Measurements from ENCODE around the gene ACSL1. TPM values are rescaled to one million over a fixed set of nuclear protein-coding genes. Genes with fewer than 3 reads are reported as not detected.

The ACSL1 gene
- total RNA-seq, 1 donor from 2014 or later = 287 TPM

- Histone ChIP-seq H3K4me1 (peaks cover 6% of the 10 kb centered on the region), H3K36me3 (no peaks in the 10 kb centered on the region), H3K9me3 (no peaks in the 10 kb centered on the region), H3K27me3 (no peaks in the 10 kb centered on the region), H3K27ac (no peak overlapping the region), H3K4me3 (no peak overlapping the region)
- DNase-seq (no peak), ATAC-seq (no peak)
- TF ChIP-seq, protein P1, sequence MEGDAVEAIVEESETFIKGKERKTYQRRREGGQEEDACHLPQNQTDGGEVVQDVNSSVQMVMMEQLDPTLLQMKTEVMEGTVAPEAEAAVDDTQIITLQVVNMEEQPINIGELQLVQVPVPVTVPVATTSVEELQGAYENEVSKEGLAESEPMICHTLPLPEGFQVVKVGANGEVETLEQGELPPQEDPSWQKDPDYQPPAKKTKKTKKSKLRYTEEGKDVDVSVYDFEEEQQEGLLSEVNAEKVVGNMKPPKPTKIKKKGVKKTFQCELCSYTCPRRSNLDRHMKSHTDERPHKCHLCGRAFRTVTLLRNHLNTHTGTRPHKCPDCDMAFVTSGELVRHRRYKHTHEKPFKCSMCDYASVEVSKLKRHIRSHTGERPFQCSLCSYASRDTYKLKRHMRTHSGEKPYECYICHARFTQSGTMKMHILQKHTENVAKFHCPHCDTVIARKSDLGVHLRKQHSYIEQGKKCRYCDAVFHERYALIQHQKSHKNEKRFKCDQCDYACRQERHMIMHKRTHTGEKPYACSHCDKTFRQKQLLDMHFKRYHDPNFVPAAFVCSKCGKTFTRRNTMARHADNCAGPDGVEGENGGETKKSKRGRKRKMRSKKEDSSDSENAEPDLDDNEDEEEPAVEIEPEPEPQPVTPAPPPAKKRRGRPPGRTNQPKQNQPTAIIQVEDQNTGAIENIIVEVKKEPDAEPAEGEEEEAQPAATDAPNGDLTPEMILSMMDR (IDR thresholded peaks at IDR 0.05) = no peak
- intact Hi-C loops (cut with DNase I) = no loop called here
Observed at GRCh38 chr4:184734758-184735157, 91.0 kb downstream of the ACSL1 start.

GRCh38 chr4:184733654-184734524, 91.9 kb downstream of the ACSL1 start, which contains the start of gene CENPU:
Gene CENPU (minus strand): TSS chr4:184734096. CDS start chr4:184734062, 34 bp downstream.
- ATAC-seq (peak; percentile 99), DNase-seq (peak; percentile 96)
- Histone ChIP-seq H3K9me3 (no peaks in the 10 kb centered on the region), H3K27me3 (no peaks in the 10 kb centered on the region), H3K4me3 (peak within 1 kb of the TSS; percentile 94), H3K4me1 (peaks cover 6% of the 10 kb centered on the region), H3K36me3 (no peaks in the 10 kb centered on the region), H3K27ac (peak within 1 kb of the TSS; percentile 37)
- intact Hi-C loops (cut with DNase I) = no loop called here
- TF ChIP-seq, protein P1 (IDR thresholded peaks at IDR 0.05) = no peak

- ATAC-seq (peak; percentile 3), DNase-seq (no peak)
- Histone ChIP-seq H3K9me3 (no peaks in the 10 kb centered on the region), H3K27me3 (no peaks in the 10 kb centered on the region), H3K4me3 (no peak overlapping the region), H3K4me1 (peaks cover 6% of the 10 kb centered on the region), H3K27ac (no peak overlapping the region), H3K36me3 (no peaks in the 10 kb centered on the region)
- TF ChIP-seq, protein P1 (IDR thresholded peaks at IDR 0.05) = no peak
- intact Hi-C loops (cut with DNase I) = no loop called here
Observed at GRCh38 chr4:184732126-184732525, 93.6 kb downstream of the ACSL1 start.

DNA sequence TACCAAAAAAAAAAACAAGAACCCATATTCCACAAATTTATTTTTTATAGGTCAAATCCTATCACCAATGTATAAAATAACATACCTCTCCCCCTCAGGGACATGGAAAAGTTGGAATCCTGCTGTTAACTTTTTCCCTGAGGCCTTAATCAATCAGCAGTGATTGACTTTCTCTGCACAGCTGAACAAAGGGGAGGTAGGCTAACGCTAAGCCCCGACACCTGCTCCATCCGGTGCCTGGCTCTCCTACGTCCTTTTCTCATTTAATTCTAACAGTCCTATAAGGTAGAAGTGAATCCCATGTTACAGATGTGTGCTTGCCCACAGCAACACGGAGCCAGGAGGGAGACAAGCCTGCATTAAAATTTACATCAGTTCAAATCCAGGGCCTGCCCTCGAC, 94.7 kb downstream of the ACSL1 start:
- no peak for DNase-seq
- TF ChIP-seq, protein P1 (IDR thresholded peaks at IDR 0.05) = no peak
- H3K4me3 ChIP-seq = no peak overlapping the region
- H3K4me1 ChIP-seq = peaks cover 6% of the 10 kb centered on the region
- H3K36me3 ChIP-seq = no peaks in the 10 kb centered on the region
- no peak overlapping the region for H3K27ac ChIP-seq
- ATAC-seq = no peak
- H3K9me3 ChIP-seq = no peaks in the 10 kb centered on the region
- intact Hi-C loops (cut with DNase I) = no loop called here
- no peaks in the 10 kb centered on the region for H3K27me3 ChIP-seq

GRCh38 chr4:184729946-184730345, 95.8 kb downstream of the ACSL1 start:
- no peak overlapping the region for H3K27ac ChIP-seq
- TF ChIP-seq, protein P1 (IDR thresholded peaks at IDR 0.05) = no peak
- peaks cover 6% of the 10 kb centered on the region for H3K4me1 ChIP-seq
- H3K36me3 ChIP-seq = no peaks in the 10 kb centered on the region
- H3K27me3 ChIP-seq = no peaks in the 10 kb centered on the region
- DNase-seq (no peak), ATAC-seq (no peak)
- intact Hi-C loops (cut with DNase I) = no loop called here
- H3K4me3 ChIP-seq = no peak overlapping the region
- H3K9me3 ChIP-seq = no peaks in the 10 kb centered on the region
